GM18870 (cell line): Measurements from ENCODE around the gene ADGRB3.

Experiments
- ATAC-seq: cut with Tn5 transposase; IDR thresholded peaks from one replicate; pipeline ENCODE4 v1.9.1; 2021; ENCODE audit warnings: moderate library complexity; ENCODE audit not compliant: unreplicated experiment

The ADGRB3 gene

DNA sequence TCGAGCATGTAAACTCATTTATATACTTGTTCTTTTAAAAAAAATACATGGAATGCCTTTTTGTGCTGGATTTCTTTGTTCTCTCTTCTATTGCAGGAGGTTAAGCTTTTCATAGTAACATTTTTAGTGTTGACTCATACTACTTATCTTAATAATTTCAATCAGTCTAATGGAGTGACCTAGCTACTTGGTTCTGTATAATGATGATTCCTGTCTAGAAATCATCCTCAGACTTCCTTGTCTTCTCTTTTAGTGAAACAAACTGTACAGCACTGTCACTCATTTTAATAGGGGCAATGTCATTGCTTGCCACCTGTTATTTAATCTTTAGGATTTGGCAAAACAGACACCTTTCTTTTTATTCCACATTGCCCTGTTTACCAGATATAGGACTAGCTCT is 62.3 kb downstream of the ADGRB3 start:
- ATAC-seq, result no peak

DNA sequence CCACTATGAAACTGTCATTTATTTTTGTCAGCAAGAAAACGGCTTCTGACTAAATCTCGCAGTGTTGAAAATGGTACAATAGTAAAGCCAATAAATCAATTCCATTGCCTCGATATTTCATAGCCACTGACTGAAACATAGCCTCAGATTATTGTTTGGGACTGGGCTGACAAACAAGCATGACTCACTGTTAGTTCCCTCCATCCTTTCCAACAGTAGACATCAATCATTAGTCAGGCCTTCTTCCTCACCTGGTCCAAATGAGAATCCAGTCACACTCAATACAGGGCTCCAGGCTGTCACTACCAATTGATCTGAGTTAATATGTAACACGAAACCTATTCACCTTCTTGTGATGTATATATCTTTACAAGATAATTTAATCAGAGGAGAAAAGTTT is 66.1 kb downstream of the ADGRB3 start:
- no peak for ATAC-seq

DNA sequence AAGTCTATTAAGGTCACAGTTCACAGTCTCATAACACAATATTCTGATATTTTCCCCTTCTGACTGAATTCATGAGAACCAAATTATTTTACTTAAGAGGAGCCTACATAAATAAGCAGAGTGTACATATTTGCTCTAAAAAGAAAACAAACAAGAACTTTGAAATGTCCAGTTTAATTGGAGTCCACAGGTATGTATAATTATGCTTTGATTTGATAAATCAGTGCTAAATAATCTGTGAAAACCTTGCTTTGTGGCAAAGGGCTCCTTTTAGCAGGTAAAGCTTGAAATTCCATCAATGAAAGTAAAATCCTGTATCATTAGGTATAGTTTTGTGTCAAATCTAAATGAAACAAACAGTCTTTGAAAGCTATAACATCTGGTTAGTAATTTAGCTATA is 69.4 kb downstream of the ADGRB3 start:
- ATAC-seq, result no peak

DNA sequence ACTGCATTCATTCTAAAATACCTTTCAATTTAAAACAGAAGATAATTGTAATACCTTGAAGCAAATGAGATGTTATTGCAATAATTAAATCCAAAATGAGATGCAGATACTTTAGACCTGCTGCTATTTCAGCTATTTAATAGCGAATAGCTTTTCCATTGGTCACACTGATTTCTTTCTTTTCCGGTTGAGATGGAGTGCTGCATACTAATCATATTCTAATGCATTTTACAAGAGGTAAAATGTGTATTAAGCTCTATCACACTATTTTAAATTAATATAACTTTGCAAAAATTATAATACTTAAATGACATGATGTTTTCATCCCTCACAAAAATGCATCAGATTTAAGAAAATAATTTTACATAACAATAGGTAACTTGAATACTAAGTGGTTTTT is 74.0 kb downstream of the ADGRB3 start:
- ATAC-seq, result no peak

DNA sequence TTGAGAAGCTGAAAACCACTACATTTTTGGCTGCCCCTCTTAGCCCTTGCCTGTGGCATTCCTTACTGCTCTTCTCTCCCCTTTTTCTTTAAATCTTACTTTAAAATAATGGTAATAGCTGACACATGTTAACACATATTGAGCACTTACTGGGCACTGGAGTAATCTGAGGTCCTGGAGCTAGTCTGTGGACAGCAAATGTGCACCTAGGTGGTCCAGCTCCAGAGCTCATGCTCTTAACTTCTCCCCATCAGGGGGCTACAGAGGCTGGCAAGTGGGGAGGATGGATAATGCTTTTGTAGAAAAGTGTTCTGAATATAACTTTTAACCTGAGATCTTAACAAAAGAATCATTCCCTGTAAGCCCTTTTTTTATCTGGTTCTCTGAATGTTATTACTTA is 74.8 kb downstream of the ADGRB3 start:
- no peak for ATAC-seq

DNA sequence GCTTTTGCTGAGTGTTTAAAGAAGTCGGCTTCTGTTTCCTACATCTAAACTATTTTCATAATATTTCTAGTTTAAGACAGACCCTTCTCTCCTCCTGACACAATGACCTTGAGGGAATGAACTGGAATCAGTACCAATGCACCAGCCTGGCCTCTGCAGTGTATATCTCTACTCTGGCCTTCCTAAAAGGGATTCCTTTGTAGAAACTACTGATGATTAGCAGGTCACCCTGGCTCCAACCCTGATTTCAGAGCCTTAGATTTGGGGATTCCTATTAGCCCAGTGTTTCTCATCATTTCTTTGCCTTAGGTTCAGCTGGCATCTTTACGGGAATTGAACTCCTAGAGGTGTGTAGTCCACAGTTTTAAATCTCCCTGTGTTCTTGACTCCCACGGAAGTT is 75.4 kb downstream of the ADGRB3 start:
- no peak for ATAC-seq

DNA sequence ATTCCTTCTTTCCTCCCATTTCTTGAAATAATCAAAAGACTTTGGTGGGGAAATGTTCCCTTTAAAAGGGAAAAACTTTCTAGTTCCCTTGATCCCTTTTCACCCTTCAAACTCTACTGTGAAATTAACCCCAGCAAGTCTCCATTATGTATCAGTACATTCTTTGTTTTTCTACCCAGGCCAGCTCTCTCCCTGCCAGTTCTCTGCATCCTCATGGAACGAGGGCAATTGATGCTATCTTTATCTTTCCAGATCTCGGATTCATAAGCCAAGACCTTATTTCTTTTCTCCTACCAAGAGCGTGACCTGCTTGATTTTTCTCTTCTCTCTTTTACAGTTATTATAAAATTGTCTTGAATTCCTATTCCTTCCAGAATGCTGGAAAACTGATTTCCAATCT is 75.8 kb downstream of the ADGRB3 start:
- no peak for ATAC-seq

DNA sequence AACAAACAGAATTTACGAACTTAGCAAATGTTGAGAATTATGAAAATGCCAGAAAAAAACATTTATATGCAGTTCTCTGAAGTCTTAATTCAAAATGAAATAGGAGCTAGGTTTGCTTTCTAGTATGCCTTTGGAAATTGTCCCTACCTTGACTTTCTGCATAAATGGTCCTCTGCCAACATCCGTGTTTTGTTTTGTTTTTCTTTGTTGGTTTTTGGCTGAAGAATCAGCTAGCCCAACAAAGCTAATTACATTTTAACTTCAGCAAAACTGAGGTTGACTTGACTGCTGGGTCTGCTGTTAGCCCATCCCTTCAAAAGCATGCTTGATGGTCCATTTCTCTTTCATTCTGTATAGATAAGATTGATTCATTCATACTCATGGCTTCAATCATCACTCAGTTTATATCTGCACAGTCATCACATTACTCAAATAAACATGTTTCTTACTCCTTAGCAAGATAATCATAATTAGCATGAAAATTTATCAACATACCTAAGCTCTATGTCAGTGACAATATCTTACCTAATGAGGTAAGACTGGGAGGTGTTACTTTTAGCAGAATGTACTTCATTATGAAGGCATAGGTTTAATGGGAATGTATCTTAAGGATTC is 76.4 kb downstream of the ADGRB3 start:
- no peak for ATAC-seq

DNA sequence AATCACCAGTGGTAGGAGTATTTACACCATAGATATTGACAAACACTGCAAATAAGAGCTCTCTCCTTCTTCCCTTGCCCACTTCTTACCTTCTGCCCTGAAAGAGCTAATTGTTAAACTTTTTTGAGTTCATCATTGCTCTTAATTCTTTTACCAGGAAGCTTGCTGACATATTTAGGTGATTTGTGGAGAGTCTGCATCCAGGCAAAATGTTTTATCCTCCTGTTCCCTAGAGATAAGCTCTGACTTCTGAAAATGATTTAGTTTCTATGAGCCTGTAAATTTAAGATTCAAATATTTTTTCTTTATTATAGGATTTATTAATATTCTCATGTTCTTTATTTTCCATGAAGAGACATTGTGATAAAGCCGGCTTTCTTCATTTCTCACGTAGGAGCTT is 81.5 kb downstream of the ADGRB3 start:
- ATAC-seq, result no peak

DNA sequence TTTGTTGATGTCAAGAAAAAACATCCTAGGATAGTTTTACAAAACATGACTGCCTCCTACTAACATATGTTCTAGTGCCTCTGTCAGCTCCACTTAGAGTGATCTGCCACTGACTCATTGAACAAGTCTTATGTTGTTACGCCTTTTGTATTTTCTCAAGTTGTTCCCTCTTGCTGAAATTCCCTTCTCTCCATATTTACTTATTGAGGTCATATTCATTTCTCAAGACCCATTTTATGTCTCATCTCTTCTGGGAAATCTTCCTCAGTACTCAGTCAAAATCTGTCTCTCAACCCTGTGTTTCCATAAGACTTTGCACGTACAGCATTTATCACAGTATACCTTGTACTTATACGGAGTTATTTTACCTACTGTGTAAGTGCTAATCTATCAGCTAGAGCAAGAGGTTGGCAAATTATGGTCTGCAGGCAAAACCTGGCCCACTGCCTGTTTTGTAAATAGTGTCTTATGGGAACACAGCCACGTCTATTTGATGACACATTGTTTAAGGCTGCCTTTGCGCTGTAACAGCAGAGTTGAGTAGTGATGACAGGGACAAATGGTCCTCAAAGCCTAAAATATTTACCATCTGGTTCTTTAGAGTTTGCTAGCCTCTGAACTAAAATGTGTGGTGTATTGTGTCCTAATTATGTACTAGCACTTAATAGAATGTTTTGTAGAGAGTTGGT is 83.4 kb downstream of the ADGRB3 start:
- no peak for ATAC-seq

DNA sequence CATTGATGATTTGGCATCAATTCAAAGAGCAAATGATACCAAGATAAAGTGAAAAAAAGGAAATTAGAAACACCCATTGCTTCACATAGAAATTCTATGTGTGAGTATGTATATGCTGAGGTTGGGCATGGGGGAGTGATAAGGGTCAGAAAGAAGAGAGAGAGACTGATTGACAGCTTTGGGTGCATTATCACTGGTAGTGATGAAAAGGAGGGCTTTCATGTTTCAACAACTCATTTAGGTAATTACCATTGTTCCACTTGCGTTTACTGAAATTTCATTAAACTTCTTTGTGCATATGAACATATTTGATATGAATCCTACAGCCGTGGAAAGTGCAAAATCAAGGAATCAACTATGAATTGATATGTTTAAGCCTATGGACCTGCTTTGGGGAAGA is 84.7 kb downstream of the ADGRB3 start:
- no peak for ATAC-seq

DNA sequence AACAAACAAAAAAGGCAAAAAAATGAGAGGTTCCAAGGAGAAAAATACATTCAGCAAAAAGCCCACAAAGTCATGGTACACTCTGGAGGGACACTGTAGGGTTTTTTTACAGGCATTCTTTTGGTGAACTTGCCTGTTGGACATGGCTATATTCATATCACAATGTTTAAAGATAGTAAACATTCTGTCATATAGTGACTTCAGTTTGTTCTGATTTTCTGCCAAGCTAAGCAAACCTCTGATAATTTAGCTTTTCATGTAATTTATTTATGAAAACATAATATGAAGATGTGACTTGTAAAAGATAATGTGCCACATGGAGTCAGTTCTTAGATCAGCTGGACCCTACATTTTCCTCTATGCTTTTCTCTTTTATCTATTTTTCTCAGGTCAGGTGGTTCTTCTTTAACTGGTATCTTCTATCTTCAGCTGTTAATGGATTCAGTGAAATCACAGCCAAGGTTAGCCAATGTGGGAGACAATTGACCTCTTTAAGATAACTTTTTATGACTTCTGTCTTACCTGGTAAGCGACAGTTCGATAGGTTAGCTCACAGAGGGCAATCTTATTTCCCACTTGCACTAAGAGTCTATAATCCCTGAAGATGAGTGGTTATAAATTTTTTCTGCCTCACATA is 87.9 kb downstream of the ADGRB3 start:
- ATAC-seq, result no peak

DNA sequence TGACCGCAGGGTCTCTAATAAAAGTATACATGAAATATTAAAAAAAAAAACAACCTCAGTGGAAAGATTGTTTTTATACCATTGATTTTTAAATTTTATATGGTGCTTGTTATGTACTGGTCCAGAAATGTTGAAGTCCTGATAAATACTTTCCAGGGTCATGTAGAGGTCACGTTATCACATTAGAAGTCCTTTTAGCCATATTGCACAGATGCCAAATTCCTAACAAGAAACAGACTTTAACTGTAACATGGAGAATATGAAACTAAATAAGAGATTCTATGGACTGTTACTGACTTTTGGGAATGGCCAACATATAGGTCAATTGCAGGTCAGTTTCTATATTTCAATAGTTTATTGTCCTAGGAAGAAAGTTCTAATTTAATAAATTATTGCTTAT is 89.0 kb downstream of the ADGRB3 start:
- ATAC-seq, result no peak

DNA sequence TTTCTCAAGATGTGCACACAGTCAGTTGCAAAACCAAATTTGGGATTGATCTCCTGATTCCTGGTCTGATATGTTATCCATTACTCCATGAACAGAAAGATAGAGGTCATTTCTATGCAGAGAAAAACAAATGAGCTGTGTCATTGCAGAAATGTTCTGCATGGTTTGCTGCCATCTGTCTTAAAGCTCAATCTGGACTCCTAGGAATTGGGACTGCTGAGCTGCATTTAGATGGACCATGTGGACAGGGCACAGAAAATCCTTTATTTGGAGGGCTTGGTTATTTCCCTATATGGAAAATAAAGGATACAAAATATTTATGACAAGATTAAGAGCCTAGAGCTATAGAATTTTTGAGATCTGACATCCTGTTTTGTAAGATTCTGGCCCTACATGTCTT is 91.3 kb downstream of the ADGRB3 start:
- ATAC-seq, result no peak

DNA sequence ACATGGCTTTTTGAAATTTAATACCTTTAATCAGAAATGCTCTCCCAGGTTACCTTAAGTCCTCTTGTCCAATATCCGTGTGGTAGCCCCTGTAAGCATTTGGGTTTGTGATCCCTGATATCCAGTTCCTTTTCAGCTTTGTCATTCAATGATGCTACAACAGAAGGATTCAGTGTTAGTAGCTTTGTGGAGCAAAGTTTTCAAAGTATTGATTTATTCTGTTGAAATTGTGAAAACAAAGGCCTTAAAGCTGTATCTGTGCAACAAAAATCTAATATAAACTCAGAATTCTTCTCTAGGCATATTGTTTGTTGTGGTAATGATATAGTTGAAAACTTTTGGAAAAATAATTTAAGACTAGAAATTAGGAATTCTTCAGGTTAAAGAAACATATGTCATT is 91.9 kb downstream of the ADGRB3 start:
- no peak for ATAC-seq

DNA sequence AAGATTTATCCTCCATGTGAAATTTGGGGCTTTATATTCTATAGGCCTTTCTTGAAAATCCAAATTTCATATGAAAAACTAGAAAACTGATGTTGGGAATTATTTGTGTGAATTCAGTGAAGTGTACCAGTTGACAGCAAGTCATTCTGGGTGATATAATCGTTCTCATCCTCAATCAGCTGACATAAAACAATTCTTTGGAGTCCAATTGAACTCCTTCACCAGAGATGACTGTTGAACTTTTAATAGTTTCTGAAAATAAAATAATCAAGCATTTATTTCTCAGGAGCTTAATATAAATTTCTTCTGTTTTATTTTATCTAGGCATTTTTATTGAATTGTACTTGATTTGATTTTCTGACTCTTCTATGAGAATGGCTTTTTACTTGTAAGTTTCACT is 92.6 kb downstream of the ADGRB3 start:
- no peak for ATAC-seq

DNA sequence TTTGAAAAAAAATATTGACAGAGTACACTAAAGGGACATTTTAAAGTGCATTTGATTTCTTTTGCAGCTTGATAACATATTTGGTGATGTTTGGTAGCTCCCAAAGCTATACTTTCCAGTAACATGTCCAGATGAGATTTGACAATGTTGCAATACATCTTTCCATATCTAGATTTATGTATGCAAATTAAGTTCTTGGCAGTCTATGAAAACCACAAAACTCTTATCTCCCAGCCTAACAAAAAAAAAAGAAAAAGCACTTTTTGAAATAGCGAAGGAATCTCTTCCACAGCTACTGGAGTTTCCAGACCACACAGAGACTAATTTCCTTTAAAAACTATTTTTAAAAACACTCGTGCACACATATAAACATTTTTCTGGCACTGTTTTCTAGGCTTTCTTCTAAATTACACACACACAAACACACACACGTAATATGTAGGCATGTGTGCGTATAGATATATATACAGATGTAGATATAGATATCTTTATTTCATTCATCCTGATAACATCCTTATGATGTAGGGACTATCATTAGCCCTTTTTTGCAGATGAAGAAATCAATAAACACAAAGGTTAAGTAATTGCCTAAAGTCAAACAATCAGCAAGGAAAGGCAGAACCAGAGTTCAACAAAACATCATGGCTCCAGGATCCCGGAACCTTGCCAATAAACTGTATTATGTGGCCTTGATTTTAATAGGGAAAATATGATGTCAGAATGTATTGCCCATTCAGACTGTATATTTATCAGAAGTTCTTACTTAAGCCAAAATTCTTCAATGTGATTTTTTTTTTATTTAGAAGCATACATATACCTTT is 93.3 kb downstream of the ADGRB3 start:
- no peak for ATAC-seq

DNA sequence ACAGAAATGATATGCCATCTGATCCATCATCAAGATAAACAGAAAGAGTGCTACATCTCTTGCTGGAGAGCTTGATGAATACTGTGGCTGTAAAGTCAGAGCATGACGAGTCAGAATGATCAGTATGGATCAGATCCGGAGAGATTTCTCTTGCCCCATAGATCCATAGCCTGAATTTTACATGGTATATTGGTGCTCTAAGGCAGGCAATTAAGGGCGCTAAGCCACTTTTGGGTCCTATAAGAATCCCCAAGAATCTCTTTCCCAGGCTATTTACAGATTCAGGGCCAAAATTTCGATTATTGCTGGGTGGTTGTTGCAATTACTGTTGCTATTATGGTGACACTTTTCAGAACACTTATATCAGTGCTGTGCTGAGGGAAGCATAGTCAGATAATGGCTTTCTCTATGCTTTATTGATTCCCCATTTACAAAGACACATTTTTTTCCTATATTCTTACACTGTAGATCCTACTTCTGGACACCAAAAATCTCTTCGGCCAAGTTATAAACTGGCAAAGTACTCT is 94.4 kb downstream of the ADGRB3 start:
- no peak for ATAC-seq

DNA sequence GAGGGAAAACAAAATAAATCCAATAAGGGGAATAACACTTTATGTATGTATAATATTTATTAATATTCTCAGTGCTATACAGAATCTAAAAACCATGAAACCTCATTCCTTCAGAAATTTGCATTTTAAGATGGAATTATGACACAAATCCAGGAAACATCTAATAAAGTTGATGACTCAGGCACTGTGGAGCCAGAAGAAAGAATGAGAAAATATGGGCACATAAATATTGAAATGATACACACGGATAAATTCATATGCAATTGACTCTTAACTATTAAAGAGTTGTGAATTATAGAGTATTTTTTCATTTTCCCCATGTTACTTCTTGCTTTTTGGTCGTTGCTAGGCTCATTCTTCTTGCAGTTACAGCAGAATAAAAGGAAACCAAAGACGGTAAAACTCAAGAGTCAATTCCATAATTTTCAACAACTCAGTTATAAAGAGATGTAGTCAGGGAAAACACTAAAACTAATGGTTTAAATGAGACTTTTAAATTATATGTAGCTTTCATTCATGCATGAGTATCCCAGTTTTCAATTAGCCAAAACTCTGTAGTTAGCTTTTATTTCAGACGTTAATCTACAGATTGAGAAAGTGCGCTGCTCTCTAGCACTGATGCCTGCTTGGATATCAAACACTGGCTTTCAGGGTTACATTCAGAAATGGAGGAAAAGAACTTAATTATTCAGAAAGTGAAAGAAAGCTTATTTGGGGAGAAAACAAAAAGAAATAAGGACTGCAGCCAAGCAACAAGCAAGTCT is 95.4 kb downstream of the ADGRB3 start:
- no peak for ATAC-seq

DNA sequence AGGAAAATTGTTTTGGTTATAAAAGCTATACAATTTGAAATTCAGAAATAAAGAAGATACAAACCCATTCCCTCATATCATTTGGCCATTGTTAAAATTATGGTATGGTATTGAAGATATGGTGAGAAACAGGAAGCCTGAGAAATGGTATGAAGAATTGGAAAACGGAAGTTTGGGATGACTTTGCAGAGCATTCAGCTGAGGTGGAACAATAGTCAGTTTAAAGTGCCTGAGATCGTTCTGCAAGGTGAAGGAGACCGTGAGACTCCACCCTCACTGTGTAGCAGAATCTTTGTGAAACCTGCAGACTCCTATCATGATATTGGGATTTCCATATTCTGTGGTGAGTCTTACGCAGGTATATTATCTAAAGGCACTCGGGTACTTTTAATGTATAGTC is 97.3 kb downstream of the ADGRB3 start:
- ATAC-seq, result no peak

DNA sequence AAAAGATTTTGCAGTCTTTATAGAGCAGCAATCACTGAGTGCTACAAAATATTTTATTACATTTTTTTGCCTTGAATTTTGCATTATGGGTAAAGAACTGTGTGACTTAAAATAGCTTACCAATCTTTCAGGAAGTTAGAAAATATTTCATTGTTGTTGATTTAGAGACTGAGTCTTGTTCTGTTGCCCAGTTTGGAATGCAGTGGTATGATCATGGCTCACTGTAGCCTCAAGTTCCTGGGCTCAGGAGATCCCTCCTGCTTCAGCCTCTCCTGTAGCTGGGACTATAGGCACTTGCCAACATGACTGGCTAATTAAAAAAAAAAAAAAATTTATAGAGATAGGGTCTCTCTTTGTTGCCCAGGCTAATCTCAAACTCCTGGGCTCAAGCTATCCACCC is 100.8 kb downstream of the ADGRB3 start:
- ATAC-seq, result no peak
